PC-9 (cell line): Measurements from ENCODE around the gene SUN1.

Source experiments
- CTCF ChIP-seq: fragments of 200-600 bp; sonication (generic); conservative IDR thresholded peaks from 2 replicates; pipeline ENCODE4 v1.6.1; 2017; ENCODE audit warnings: mixed run types, antibody characterized with exemption, mild to moderate bottlenecking, moderate library complexity
- EZH2 ChIP-seq: fragments of 200-600 bp; sonication (generic); IDR thresholded peaks from 2 replicates; pipeline ENCODE4 v1.8.0; 2017; ENCODE audit warnings: antibody characterized with exemption, low read depth

GRCh38 chr7:891291-891690 lies 59.0 kb downstream of the SUN1 start:
- no peak for TF ChIP-seq CTCF
- no peak for TF ChIP-seq EZH2
